Stomach (tissue), 9 donors: ENCODE measurements around the gene NPIPB2. TPM values are rescaled to one million over a fixed set of nuclear protein-coding genes. Genes with fewer than 3 reads are reported as not detected.
A peak's percentile ranks its signal among the peaks of the same experiment; 100 is the strongest.

Source experiments
- DNase-seq, 2 donors: peaks; one replicate each; pipeline versions ENCODE4 v3.0.0 to v3.0.0-alpha.2; 2013 to 2019
- H3K27ac ChIP-seq, 5 donors: fragments of 200-600 bp in 4 of 5; sonication (generic) in 4 of 5; one replicate each; pipeline ENCODE4 v1.5.1; 2013 to 2019; ENCODE audit warnings: mild to moderate bottlenecking in 1 of 5, moderate library complexity in 1 of 5
- H3K27me3 ChIP-seq, 3 donors: fragments of 200-600 bp; sonication (generic); one replicate each; pipeline ENCODE4 v1.5.1; 2017 to 2019; ENCODE audit warnings: mixed run types in 1 of 3
- H3K36me3 ChIP-seq, 4 donors: fragments of 200-600 bp; sonication (generic); 1 replicate in 3 of 4; 2 replicates in 1 of 4; pipeline ENCODE4 v1.5.1; 2016 to 2019
- H3K4me1 ChIP-seq, 4 donors: fragments of 200-600 bp; sonication (generic); one replicate each; pipeline ENCODE4 v1.5.1; 2016 to 2019
- H3K4me3 ChIP-seq, 4 donors: fragments of 200-600 bp; sonication (generic) in 3 of 4; one replicate each; pipeline ENCODE4 v1.5.1; 2016 to 2019; ENCODE audit warnings: mild to moderate bottlenecking in 1 of 4
- H3K9me3 ChIP-seq, 4 donors: fragments of 200-600 bp; sonication (generic); one replicate each; pipeline ENCODE4 v1.5.1; 2016 to 2019
- EP300 ChIP-seq: sonication (generic); formaldehyde crosslinking; IDR thresholded peaks from one replicate; pipeline ENCODE4 v1.6.1; 2017; ENCODE audit warnings: antibody characterized with exemption
- POLR2A ChIP-seq, 4 donors: fragments of 450-650 bp; IDR thresholded peaks; one replicate each; pipeline ENCODE4 v1.6.1; 2016; ENCODE audit warnings: antibody characterized with exemption in 4 of 4, control low read depth in 2 of 4, mild to moderate bottlenecking in 1 of 4, moderate library complexity in 1 of 4
- POLR2AphosphoS5 ChIP-seq, 3 donors: sonication (generic); formaldehyde crosslinking; IDR thresholded peaks; one replicate each; pipeline ENCODE4 v1.6.1; 2016; ENCODE audit warnings: antibody characterized with exemption in 3 of 3
- WGBS, 5 donors: extraction: QIAGEN DNeasy Blood & Tissue Kit in 3 of 5; methylation state at CpG; one replicate each; pipeline versions ENCODE4 v1.1.5 to v1.1.7; 2013 to 2018; 5-methylcytosine and 5-hydroxymethylcytosine counted together
- intact Hi-C: fragments of 100-400 bp; cut with DNase I; formaldehyde crosslinking; loops from one replicate; pipeline ENCODE4 v1.15.1; 2023; ENCODE audit warnings: low total_unique reads
- polyA plus RNA-seq, 3 donors: library from polyadenylated mRNA; stranded (reverse); fragments of 200-250 nt; gene quantifications; one replicate each; pipeline ENCODE4 v1.2.3, GENCODE V29; 2013
- total RNA-seq, 5 donors: library from RNA; depleted of rRNA; stranded (reverse); fragments of >200 nt; gene quantifications; one replicate each; pipeline versions ENCODE4 v1.1.0 to v1.2.3, GENCODE V29; 2014 to 2016
- TF ChIP-seq, protein P1 (sequence below), 7 experiments: fragments of 450-650 bp in 4 of 7; fragments of 200-600 bp in 3 of 7; sonication (generic) in 3 of 7; IDR thresholded peaks; one replicate each; pipeline ENCODE4 v1.5.1; 2016 to 2019; ENCODE audit warnings: antibody characterized with exemption in 7 of 7, control low read depth in 2 of 7, mild to moderate bottlenecking in 1 of 7
- donor health status: healthy with polysubstance abuse.
- donor health status: Bipolar disorder and iron deficiency.
- donor health status: healthy.

NPIPB2 gene
- total and polyA plus RNA-seq, 8 donors: 1.7 to 55.8 (median 13.0) TPM

DNA sequence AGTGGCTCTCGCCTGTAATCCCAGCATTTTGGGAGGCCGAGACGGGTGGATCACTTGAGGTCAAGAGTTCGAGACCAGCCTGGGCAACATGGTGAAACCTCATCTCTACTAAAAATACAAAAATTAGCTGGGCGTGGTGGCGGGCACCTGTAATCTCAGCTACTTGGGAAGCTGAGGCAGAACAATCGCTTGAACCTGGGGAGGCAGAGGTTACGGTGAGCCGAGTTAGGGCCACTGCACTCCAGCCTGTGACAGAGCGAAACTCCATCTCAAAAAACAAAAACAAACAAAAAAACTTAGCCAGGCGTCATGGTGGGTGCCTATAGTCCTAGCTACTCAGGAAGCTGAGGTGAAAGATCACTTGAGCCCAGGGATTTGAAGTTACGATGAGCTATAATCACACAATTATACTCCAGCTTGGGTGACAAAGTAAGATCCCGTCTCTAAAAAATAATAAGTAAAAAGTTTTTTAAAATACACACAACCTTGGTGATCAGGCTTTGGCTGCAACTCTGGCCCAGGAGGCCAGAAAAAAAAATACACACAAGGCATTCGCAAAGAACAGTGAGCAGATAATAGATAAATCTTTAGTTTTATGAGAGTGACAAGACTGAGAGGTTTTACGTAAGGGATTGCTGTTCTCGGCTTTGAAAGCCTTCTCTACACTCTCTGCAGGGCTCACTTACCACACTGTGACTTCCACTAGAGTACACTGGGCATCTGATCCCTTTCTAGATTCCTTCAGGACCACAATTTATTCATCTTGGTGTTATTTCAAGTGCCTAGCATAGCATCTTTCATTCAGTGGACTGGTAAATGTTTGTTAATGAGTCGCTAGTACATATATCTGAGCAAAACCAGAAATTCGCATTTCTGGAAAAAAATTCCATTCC lies 31.9 kb downstream of the NPIPB2 start:
- H3K27me3 ChIP-seq: no peaks in the 10 kb centered on the region
- H3K9me3 ChIP-seq: no peaks in the 10 kb centered on the region
- TF ChIP-seq POLR2AphosphoS5 (IDR thresholded peaks at IDR 0.05) (no peak), EP300 (no peak), POLR2A (IDR thresholded peaks at IDR 0.05) (no peak)
- TF ChIP-seq, protein P1, sequence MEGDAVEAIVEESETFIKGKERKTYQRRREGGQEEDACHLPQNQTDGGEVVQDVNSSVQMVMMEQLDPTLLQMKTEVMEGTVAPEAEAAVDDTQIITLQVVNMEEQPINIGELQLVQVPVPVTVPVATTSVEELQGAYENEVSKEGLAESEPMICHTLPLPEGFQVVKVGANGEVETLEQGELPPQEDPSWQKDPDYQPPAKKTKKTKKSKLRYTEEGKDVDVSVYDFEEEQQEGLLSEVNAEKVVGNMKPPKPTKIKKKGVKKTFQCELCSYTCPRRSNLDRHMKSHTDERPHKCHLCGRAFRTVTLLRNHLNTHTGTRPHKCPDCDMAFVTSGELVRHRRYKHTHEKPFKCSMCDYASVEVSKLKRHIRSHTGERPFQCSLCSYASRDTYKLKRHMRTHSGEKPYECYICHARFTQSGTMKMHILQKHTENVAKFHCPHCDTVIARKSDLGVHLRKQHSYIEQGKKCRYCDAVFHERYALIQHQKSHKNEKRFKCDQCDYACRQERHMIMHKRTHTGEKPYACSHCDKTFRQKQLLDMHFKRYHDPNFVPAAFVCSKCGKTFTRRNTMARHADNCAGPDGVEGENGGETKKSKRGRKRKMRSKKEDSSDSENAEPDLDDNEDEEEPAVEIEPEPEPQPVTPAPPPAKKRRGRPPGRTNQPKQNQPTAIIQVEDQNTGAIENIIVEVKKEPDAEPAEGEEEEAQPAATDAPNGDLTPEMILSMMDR (IDR thresholded peaks at IDR 0.05): no peak
- H3K4me1 ChIP-seq: peaks cover 46 to 87% (median 63%) of the 10 kb centered on the region in 4 donors
- 62 to 77% (median 66%) methylated on average over 18 of the region's 18 CpGs for WGBS, 5 donors
- H3K4me3 ChIP-seq: no peak overlapping the region
- DNase-seq: no peak
- intact Hi-C loops: no loop called here
- peak overlapping the region in 1 of 5 donors; percentile 12 for H3K27ac ChIP-seq
- H3K36me3 ChIP-seq: peaks cover 0 to 11% (median 5%) of the 10 kb centered on the region in 4 donors

DNA sequence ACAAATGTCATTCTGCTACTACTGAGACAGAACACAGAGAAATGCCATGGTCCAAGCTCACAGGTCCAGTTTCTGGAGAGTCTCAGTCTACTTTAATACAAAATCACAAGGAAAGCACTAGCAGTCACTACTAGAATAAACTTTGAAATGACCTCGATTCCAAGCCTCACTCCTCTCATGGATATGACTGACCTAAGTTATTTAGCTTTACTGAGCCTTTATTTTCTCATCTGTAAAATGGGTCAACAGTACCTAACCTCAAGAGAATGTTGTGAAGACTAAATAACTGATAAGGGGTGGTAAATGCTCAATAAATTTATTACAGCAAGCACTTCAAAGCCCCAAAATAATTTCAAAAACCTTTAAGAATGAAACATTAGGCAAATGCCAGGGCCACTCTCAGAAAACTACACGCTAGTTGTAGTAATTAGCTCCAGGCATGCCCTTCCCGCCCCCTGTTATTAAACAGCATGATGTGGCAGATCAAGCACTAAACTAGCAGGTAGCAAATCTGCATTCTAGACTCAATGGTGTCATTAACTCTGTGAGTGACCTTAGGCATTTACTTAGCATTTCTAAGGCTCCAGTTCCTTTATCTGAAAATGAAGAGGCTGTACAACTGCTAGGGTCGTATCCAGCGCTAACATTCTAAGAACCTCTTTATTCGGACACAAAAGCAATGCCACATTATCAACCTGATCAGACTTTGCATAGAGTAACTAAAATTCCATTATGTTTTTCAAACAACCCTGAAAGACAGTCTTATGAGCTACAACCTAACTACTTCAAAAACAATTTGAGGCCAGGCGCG lies 34.5 kb downstream of the NPIPB2 start:
- 88 to 94% (median 91%) methylated on average over 8 of the region's 8 CpGs for WGBS, 5 donors
- H3K27ac ChIP-seq: no peak overlapping the region
- intact Hi-C loops: no loop called here
- H3K4me1 ChIP-seq: peaks cover 24 to 82% (median 51%) of the 10 kb centered on the region in 4 donors
- DNase-seq: no peak
- H3K9me3 ChIP-seq: no peaks in the 10 kb centered on the region
- no peaks in the 10 kb centered on the region for H3K27me3 ChIP-seq
- H3K4me3 ChIP-seq: no peak overlapping the region
- TF ChIP-seq POLR2A (IDR thresholded peaks at IDR 0.05): no peak
- TF ChIP-seq, protein P1 (IDR thresholded peaks at IDR 0.05): no peak
- no peak for TF ChIP-seq POLR2AphosphoS5 (IDR thresholded peaks at IDR 0.05)
- peaks cover 0 to 21% (median 11%) of the 10 kb centered on the region in 4 donors for H3K36me3 ChIP-seq

DNA sequence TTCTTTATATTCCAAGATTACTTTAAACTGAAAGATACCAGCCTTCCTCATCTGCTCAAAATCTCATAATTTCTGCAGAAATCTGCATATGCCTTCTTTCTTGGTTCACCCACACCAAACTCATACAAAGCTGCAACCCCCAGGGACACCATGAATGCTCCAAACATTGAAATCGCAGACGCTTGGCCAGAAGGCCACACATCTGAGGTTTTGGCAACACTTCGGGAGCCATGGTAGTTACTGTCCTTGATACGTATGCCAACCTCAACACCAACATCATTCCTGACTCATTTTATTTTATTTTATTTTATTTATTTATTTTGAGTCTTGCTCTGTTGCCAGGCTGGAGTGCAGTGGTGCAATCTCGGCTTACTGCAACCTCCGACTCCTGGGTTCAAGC lies 37.9 kb downstream of the NPIPB2 start:
- no peaks in the 10 kb centered on the region for H3K27me3 ChIP-seq
- H3K9me3 ChIP-seq: no peaks in the 10 kb centered on the region
- 93 to 97% (median 96%) methylated on average over 6 of the region's 6 CpGs for WGBS, 5 donors
- H3K4me3 ChIP-seq: no peak overlapping the region
- H3K4me1 ChIP-seq: peaks cover 7 to 75% (median 33%) of the 10 kb centered on the region in 4 donors
- TF ChIP-seq POLR2A (IDR thresholded peaks at IDR 0.05): no peak
- no peak for TF ChIP-seq POLR2AphosphoS5 (IDR thresholded peaks at IDR 0.05)
- TF ChIP-seq, protein P1 (IDR thresholded peaks at IDR 0.05): no peak
- no peak for TF ChIP-seq EP300
- no peak overlapping the region for H3K27ac ChIP-seq
- peaks cover 0 to 21% (median 11%) of the 10 kb centered on the region in 4 donors for H3K36me3 ChIP-seq
- intact Hi-C loops: no loop called here
- no peak for DNase-seq

DNA sequence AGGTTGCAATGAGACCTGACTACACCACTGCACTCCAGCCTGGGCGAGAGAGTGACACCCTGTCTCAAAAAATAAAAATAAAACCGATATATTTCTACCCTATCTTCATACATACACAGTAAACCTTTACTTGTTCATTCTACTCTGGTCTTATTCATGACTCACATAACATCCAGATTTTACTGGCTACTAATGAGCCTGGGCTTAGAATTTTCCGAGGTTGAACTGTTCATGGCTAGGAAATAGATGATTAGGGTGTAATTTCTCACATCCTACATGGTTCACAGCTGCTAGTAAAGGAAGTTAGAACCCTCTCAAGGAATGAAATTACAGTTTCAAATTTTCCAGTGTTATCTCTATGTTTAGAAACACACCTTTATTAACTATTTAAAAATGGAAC lies 40.8 kb downstream of the NPIPB2 start:
- peaks cover 2 to 71% (median 39%) of the 10 kb centered on the region in 4 donors for H3K4me1 ChIP-seq
- peak overlapping the region in 1 of 5 donors; percentile 17 for H3K27ac ChIP-seq
- no peaks in the 10 kb centered on the region for H3K27me3 ChIP-seq
- DNase-seq: no peak
- TF ChIP-seq, protein P1 (IDR thresholded peaks at IDR 0.05): no peak
- no peak for TF ChIP-seq EP300
- TF ChIP-seq POLR2A (IDR thresholded peaks at IDR 0.05): no peak
- H3K36me3 ChIP-seq: peaks cover 0 to 26% (median 15%) of the 10 kb centered on the region in 4 donors
- WGBS, 5 donors: 46 to 58% (median 55%) methylated on average over 3 of the region's 3 CpGs
- no peak overlapping the region for H3K4me3 ChIP-seq
- no peaks in the 10 kb centered on the region for H3K9me3 ChIP-seq
- intact Hi-C loops: no loop called here
